Activated CD8-positive, alpha-beta memory T cell treated with anti-CD3 and anti-CD28 coated beads for 4 hours (primary cell): Measurements from ENCODE around the gene TRIOBP.
"Not testable (repeated sequence)": the region's sequence is repeated elsewhere in the genome, so short reads cannot be mapped to it uniquely, and the experiment has no call there.

Experiments
- DNase-seq, 2 donors: peaks; one replicate each; pipeline ENCODE4 v3.0.0-alpha.2; 2020; ENCODE audit warnings: low read depth in 2 of 2

TRIOBP gene, protein sequence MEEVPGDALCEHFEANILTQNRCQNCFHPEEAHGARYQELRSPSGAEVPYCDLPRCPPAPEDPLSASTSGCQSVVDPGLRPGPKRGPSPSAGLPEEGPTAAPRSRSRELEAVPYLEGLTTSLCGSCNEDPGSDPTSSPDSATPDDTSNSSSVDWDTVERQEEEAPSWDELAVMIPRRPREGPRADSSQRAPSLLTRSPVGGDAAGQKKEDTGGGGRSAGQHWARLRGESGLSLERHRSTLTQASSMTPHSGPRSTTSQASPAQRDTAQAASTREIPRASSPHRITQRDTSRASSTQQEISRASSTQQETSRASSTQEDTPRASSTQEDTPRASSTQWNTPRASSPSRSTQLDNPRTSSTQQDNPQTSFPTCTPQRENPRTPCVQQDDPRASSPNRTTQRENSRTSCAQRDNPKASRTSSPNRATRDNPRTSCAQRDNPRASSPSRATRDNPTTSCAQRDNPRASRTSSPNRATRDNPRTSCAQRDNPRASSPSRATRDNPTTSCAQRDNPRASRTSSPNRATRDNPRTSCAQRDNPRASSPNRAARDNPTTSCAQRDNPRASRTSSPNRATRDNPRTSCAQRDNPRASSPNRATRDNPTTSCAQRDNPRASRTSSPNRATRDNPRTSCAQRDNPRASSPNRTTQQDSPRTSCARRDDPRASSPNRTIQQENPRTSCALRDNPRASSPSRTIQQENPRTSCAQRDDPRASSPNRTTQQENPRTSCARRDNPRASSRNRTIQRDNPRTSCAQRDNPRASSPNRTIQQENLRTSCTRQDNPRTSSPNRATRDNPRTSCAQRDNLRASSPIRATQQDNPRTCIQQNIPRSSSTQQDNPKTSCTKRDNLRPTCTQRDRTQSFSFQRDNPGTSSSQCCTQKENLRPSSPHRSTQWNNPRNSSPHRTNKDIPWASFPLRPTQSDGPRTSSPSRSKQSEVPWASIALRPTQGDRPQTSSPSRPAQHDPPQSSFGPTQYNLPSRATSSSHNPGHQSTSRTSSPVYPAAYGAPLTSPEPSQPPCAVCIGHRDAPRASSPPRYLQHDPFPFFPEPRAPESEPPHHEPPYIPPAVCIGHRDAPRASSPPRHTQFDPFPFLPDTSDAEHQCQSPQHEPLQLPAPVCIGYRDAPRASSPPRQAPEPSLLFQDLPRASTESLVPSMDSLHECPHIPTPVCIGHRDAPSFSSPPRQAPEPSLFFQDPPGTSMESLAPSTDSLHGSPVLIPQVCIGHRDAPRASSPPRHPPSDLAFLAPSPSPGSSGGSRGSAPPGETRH (N-terminal part only)

DNA sequence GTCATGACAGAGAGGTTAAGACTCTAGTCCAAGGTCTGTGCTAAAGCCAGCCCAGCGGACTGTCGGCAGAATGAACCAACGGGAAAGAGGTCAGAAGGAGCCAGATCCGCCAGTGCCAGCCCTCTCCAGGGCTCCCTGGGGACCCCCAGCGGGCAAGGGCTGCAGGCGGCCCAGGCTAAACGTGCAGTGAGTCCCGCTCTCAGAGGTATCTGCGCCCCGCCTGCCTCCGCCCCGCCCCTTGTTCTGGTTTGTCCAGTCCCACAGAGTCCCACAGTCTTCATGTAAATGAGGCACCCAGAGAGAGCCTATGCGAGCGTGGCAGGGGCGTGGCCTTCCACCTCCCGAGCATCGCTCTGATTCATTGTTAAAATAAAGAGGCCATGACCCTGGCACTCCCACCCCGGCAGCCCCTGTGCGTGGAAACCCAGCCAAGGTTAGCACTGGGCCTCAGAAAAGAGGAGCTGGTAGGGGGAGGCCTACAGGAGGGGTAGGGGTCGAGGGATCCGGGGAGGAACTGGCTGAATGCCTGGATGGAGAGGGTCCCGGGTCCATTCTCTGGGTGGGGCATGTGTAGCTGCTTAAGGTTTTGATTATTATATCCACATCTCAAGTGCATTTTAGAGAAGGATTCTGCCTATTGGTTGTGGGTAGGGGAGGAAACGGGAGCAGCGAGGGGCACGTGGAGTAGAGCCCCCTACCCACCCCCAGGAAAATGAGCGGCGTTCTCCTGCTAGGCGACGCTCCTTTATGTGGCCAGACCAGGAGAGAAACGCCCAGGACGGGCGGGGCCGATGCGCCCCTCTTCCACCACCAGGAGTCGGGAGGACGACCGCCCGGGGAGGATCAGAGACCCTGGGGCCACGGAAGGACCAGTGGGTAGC is at the start of gene TRIOBP:
Gene TRIOBP (plus strand): TSS at position 392 of the 881 bp plus-strand sequence. CDS start 4,318 bp downstream, outside the sequence.
- peak; percentile 64 to 68 for DNase-seq

DNA sequence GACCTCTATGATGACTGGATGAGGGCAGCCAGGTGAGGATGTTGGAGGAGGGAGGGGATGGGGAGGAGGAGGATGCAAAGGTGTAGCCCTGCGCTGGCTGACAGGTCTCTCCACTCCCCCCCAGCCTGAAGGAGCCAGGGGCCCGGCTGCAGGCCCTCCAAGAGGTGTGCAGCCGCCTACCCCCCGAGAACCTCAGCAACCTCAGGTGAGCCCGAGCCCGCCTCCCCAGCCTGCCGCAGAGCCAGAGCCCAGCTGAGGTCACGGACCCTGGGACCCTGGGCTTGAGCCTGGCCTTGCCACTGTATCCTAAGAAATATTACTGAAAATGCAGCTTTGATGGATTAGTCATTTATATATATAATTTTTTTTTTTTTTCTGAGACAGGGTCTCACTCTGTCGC is 49.5 kb upstream of the TRIOBP start:
- no peak for DNase-seq

DNA sequence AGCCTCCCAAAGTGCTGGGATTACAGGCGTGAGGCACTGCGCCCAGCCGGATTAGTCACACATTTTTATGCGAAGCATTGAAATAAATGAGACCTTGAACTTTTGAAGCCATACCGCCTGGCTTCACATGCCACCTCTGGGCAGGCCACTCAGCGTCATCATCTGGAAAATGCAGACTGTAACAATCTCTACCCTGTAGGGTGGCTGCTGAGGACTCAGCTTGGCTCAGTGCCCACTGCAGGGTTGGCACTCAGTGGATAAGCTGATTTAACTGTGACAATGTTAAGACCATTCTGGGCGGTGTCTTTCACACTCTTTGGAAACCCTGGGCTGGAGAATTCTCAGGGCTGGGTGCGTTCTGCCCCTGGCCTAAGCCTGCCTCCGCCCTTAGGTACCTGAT is 48.9 kb upstream of the TRIOBP start:
- no peak for DNase-seq

DNA sequence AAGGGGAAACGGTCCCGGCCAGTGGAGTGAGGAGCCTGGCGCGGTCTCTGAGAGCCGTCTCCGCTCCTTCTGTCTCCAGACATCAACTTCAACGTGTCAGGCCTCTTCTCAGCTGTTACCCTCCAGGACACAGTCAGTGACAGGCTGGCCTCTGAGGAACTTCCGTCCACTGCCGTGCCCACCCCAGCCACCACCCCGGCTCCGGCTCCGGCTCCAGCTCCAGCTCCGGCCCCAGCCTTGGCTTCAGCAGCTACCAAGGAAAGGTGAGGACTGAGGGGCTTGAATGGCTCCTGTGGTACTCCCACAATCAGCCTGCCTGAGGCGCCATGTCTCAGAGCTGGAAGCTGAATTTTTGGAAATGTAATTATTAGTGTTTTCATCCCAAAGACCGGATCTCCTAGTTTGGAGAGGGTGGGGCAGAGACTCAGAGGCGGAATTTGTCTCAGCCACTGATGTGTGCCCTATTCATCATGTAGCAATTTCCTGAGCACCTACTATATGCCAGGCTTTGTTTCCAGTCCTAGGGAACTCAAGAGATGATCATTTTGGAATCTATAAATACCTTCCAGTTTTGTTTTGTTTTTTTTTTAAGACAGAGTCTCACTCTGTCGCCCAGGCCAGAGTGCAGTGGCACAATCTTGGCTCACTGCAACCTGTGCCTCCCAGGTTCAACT is 46.2 kb upstream of the TRIOBP start:
- DNase-seq: no peak

DNA sequence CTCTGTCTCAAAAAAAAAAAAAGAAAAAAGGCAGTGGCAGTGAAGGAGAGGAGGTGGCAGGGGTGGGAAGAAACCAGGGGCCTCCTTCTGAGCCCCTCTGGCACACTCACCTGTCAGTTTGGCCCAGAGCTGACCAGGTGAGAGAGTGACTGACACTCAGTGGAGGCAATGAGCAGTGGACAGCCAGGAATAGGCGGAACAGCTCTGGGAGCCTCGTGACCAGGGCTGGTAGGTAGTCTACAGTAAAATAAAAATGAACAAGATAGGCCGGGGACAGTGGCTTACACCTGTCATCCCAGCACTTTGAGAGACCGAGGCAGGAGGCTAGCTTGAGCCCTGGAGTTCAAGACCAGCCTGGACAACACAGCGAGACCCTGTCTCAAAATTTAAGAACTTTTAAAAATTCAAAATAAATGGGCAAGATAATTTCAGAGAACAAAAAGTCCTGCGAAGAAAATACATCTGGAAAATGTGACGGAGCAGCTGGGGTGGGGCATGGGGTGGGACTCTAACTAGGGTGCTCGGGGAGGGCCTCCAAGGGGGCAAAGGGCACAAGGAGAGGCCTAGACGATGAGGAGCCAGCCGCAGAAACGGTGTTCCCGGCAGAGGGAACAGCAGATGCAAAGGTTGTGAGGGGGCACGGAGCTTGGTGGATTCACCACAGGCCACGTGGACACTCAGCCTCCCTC is 42.1 kb upstream of the TRIOBP start:
- no peak for DNase-seq

DNA sequence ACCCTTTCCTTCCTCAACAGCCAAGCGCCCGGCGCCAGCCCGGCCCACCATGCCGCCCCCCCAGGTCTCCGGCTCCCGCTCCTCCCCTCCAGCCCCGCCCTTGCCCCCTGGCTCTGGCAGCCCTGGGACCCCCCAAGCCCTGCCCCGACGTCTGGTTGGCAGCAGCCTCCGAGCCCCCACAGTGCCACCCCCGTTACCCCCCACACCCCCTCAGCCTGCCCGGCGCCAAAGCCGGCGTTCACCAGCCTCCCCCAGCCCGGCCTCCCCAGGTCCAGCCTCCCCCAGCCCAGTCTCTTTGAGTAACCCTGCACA is 41.6 kb upstream of the TRIOBP start:
- DNase-seq: no peak

DNA sequence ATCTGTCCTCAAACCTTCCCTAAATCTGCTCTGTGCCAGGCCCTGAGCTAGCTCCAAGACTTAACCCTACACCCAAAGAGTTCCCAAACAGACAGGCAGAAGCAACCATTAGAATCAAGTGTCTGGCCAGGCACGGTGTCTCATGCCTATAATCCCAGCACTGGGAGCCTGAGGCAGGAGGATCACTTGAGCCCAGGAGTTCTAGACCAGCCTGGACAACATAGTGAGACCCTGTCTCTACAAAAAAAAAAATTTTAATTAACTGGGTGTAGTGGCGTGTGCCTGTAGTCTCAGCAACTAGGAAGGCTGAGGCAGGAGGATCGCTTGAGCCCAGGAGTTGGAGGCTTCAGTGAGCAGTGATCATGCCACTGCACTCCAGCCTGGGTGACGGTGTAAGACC is 40.3 kb upstream of the TRIOBP start:
- not testable (repeated sequence) for DNase-seq

DNA sequence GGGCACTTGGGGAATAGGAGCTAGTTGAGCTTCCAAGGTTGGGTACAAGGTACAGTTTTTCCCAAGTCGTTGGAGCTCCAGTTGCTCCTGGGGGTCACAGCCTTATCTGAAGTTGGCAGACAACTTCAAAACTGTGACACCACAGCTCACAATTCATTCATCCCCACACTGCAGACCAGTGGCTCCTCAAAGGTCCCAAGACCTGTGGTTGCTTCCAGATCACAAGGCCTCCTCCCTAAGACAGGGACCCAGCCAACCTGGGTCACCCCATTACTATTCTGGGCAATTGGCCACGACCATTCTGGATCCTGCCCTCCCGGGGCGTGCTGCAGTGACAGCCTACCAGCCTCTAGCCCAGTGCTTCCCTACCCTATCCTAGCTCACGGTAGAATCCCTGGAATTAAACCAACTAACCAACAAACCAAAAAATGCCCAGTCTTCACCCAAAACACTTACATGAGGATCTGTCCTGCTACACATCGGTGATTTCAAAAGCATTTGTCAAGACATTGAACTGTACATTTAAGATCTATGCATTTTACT is 39.2 kb upstream of the TRIOBP start:
- no peak for DNase-seq

DNA sequence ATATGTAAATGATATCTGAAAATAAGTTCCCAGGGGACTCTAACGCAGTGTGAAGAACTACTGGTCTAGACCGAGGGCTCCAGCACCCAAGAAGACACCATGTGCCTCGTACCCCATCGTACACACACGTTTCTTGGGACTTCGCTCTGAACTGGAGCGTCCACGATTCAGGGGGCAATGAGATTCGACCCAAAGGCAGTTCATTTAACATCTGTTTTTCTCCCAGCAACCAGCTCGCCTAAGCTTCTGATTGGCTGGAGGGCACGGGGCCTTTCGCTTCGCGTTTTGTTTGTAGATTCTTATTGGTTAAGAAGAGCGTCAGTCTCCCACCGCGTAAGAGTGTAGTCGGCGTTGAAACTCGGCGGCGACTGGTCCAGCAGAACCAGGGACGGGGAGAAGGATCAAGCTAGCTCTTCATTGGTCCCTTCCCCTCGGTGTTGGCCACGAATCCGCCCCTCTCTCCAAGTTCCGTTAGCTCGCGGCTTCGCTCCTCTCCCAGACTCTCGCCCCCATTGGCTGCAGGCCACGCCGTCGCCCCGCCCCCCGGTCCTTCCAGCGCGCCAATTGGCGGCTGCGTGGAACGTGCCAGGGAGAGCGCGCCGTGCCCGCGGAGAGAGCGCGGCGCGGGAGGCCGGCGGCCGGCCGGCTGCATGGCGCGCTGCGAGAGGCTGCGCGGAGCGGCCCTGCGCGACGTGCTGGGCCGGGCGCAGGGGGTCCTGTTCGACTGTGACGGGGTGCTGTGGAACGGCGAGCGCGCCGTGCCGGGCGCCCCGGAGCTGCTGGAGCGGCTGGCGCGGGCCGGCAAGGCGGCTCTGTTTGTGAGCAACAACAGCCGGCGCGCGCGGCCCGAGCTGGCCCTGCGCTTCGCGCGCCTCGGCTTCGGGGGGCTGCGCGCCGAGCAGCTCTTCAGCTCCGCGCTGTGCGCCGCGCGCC is 38.4 kb upstream of the TRIOBP start, which contains the start of gene PDXP:
Gene PDXP (plus strand): TSS at position 591 of the 933 bp plus-strand sequence. CDS start 60 bp downstream, at position 651.
- peak; percentile 92 to 97 for DNase-seq

DNA sequence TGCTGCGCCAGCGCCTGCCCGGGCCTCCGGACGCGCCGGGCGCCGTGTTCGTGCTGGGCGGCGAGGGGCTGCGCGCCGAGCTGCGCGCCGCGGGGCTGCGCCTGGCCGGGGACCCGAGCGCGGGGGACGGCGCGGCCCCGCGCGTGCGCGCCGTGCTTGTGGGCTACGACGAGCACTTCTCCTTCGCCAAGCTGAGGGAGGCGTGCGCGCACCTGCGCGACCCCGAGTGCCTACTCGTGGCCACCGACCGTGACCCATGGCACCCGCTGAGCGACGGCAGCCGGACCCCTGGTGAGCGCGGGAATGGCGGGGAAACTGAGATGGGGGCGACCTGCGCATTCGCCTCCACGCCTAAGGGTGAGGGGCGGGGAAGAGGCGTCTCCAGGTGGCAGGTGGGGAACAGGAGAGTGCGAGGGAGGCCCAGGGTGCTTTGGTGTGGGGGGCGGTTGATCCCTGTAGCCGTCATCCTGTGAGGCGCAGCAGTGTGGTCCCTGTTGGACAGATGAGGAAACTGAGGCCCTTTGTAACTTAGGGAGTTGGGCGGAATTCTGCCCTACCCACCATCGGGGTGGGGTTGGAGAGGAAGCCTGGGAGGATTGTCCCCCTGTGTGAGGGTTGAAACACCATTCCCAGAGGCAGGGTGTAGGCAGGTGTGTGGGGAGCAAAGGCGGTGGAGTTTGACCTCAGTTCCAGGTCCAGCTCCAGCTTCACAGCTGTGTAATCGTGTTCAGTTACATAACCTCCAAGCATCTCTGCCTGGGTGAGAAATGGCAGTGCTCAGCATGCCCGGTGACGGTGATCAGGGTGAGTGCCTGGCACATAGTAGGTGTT is 37.6 kb upstream of the TRIOBP start:
- DNase-seq: no peak

DNA sequence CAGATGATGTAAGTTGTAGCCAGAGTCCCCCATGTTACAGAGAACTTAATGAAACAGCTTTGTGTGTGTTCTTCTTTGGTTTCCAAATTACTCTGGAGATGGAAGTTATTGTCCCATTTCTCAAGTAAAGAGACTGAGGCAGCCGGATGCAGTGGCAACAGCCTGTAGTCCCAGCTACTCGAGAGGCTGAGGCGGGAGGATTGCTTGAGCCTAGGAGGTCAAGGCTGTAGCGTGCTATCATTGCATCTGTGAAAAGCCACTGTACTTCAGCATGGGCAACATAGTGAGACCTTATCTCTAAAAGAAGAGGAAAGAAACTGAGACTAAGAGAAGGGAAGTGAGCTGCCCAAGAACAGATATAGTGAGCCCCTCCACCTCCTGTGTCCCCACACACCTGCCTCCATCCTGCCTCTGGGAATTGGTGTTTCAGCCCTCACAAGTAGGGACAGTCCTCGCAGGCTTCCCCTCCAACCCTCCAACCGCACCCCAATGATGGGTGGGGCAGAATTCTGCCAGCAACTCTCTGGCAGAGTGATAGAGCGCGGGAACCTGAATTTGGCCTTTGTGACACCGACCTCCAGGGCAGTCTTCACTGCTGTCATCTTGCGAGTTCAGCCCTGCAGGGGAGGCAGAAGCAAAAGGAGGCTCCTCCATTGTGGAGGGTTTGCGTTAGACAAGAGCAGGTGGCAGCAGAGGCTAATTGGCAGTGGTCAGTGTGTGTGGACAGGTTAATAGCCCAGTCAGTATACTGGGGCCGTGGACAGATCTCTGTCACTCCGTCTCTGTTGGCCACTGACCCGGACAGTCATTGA is 36.7 kb upstream of the TRIOBP start:
- DNase-seq: no peak

DNA sequence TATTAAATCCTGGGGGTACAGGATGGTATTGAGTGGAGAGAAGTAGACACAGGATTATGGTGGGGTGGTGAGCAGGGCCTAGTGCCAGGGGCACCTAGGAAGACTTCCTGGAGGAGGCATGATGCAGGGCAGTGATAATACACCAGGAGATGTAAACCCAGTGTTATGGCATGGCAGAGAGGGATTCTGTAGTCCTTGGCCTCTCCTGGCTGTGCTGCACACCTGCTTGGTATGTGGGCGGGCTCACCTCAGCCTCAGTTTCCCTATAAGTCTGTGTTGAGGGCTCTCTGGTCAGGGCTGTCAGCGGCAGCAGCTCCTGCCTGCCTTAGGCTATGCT is 36.2 kb upstream of the TRIOBP start:
- no peak for DNase-seq

DNA sequence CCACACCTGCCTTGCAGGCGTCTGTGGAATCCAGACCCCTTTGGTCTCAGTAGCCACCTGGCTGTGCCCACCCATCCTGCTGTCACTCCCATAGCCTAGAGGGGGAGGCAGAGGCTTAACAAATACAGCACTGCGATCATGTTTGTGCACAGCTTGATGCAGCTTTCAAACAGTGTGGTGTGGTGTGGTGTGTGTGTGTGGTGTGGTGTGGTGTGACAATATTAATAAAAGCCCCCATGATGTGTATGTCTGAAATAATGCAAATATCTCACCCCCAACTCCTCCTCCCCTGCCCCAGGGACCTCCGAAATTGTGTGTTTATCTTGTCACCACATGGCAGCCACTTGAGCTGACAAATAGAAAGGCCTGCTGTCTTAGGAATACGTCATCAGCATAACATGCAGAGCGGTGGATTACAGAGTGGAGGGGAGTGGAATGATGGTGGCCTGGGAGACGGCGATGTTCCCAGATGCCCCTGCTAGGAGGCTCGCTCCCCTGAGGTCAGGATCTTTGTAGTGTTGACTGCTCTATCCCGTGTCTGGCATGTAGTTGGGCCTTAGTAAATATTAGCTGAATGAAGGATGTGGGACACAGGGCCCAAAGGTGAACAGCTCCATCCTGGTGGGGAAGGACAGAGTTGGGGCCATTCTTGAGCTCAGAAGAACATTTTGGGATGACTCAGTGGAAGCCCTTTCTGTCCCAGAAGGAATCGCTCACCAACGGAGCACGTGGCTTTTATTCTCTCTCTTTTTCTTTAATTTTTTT is 35.5 kb upstream of the TRIOBP start:
- no peak for DNase-seq

DNA sequence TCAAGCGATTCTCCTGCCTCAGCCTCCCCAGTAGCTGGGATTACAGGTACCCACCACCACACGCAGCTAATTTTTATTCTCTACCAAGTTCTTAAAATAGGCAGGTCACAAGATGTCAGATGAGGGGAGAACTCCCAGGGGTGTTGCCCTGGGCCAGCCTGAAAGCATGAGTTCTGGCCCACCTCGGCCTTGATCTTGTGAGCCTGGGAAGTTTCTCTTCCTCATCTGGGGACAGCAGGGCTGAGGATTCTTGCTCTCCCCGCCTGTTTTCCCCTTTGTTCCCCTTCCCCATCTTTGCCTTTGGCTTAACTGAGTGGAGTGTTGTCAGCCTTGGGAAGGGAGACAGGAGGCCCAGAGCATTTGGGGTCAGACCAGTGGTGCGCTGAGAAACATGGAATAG is 34.8 kb upstream of the TRIOBP start:
- DNase-seq: no peak

DNA sequence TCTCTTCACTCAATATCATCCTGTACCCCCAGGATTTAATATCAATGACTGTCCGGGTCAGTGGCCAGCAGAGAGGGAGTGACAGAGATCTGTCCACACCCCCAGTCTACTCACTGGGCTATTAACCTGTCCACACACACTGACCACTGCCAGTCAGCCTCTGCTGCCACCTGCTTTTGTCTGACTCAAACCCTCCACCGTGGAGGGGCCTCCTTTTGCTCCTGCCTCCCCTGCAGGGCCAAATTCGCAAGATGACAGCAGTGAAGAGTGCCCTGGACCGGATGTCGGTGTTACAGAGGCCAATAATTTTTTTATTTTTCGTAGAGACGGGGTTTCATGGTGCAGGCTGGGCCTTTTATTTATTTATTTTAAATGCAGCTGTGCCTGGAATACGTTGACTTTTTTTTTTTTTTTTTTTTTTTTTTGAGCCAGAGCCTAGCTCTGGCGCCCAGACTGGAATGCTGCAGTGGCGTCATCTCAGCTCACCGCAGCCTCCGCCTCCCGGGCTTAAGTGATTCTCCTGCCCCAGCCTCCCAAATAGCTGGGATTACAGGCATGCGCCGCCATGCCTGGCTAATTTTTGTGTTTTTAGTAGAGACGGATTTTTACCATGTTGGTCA is 33.2 kb upstream of the TRIOBP start:
- no peak for DNase-seq
